Astrocyte (in vitro differentiated cells and primary cell): Measurements from ENCODE around the gene KLHDC9. TPM values are rescaled to one million over a fixed set of nuclear protein-coding genes. Genes with fewer than 3 reads are reported as not detected.

ENCODE experiments used
- DNase-seq: peaks from one replicate; pipeline ENCODE4 v3.0.0-alpha.2; 2010; ENCODE audit warnings: low read depth
- FAIRE-seq: peaks from 2 replicates; lab custom pipeline; 2011; peaks lifted over from hg19 to GRCh38; lab: Jason Lieb, UNC
- H2AFZ ChIP-seq: 2 replicates; pipeline ENCODE4 v1.6.0; 2012; ENCODE audit warnings: low read depth, low read length, inconsistent platforms
- H3K27ac ChIP-seq: 2 replicates; pipeline ENCODE4 v1.5.1; 2011; ENCODE audit warnings: low read depth, low read length, inconsistent platforms
- H3K27me3 ChIP-seq: 2 replicates; pipeline ENCODE4 v1.6.0; 2011; ENCODE audit warnings: low read length, inconsistent platforms; ENCODE audit not compliant: insufficient read depth
- H3K36me3 ChIP-seq: 2 replicates; pipeline ENCODE4 v1.5.1; 2011; ENCODE audit warnings: low read length, inconsistent platforms; ENCODE audit not compliant: insufficient read depth
- H3K4me1 ChIP-seq: 2 replicates; pipeline ENCODE4 v1.5.1; 2011; ENCODE audit warnings: low read length, inconsistent platforms; ENCODE audit not compliant: insufficient read depth
- H3K4me2 ChIP-seq: 2 replicates; pipeline ENCODE4 v1.6.0; 2012; ENCODE audit warnings: low read length, inconsistent platforms
- H3K4me3 ChIP-seq: 2 replicates; pipeline ENCODE4 v1.5.1; 2011; ENCODE audit warnings: low read depth, mild to moderate bottlenecking, low read length, inconsistent platforms; ENCODE audit not compliant: insufficient read depth
- H3K79me2 ChIP-seq: 2 replicates; pipeline ENCODE4 v1.6.0; 2012; ENCODE audit warnings: mild to moderate bottlenecking, low read length, inconsistent platforms; ENCODE audit not compliant: insufficient read depth
- H3K9ac ChIP-seq: 2 replicates; pipeline ENCODE4 v1.6.0; 2012; ENCODE audit warnings: mild to moderate bottlenecking, low read length, inconsistent platforms
- H3K9me3 ChIP-seq: 2 replicates; pipeline ENCODE4 v1.5.1; 2012; ENCODE audit warnings: low read depth, mild to moderate bottlenecking, low read length, inconsistent platforms; ENCODE audit not compliant: insufficient read depth
- H4K20me1 ChIP-seq: 2 replicates; pipeline ENCODE4 v1.6.0; 2012; ENCODE audit warnings: low read length, inconsistent platforms; ENCODE audit not compliant: insufficient read depth
- H3K27ac Mint-ChIP-seq: one replicate; pipeline ENCODE4 v1.8.0; 2021; ENCODE audit warnings: mild to moderate bottlenecking, mixed read lengths; ENCODE audit not compliant: unreplicated experiment
- H3K27me3 Mint-ChIP-seq: one replicate; pipeline ENCODE4 v1.8.0; 2021; ENCODE audit warnings: low read depth, mixed read lengths; ENCODE audit not compliant: unreplicated experiment
- H3K36me3 Mint-ChIP-seq: one replicate; pipeline ENCODE4 v1.8.0; 2021; ENCODE audit warnings: low read depth, mixed read lengths; ENCODE audit not compliant: unreplicated experiment
- H3K4me1 Mint-ChIP-seq: one replicate; pipeline ENCODE4 v1.8.0; 2021; ENCODE audit warnings: low read depth, mixed read lengths; ENCODE audit not compliant: unreplicated experiment
- H3K4me3 Mint-ChIP-seq: one replicate; pipeline ENCODE4 v1.8.0; 2021; ENCODE audit warnings: mild to moderate bottlenecking, moderate library complexity, mixed read lengths; ENCODE audit not compliant: unreplicated experiment
- H3K9me3 Mint-ChIP-seq: one replicate; pipeline ENCODE4 v1.8.0; 2021; ENCODE audit warnings: mild to moderate bottlenecking, mixed read lengths; ENCODE audit not compliant: unreplicated experiment
- EZH2 ChIP-seq: IDR thresholded peaks from 2 replicates; pipeline ENCODE4 v1.6.1; 2012; ENCODE audit warnings: mild to moderate bottlenecking, low read length, inconsistent platforms; ENCODE audit not compliant: insufficient read depth
- total RNA-seq: library from RNA; stranded (reverse); gene quantifications from 2 replicates; pipeline ENCODE4 v1.2.1, GENCODE V29; 2021
- TF ChIP-seq, protein P1 (sequence below): IDR thresholded peaks from 2 replicates; pipeline ENCODE4 v1.5.1; 2011; ENCODE audit warnings: low read depth, mild to moderate bottlenecking, inconsistent platforms, low read length, moderate library complexity; ENCODE audit not compliant: insufficient read depth

The KLHDC9 gene
- total RNA-seq, 1 donor from 2014 or later: 1.5 TPM

DNA sequence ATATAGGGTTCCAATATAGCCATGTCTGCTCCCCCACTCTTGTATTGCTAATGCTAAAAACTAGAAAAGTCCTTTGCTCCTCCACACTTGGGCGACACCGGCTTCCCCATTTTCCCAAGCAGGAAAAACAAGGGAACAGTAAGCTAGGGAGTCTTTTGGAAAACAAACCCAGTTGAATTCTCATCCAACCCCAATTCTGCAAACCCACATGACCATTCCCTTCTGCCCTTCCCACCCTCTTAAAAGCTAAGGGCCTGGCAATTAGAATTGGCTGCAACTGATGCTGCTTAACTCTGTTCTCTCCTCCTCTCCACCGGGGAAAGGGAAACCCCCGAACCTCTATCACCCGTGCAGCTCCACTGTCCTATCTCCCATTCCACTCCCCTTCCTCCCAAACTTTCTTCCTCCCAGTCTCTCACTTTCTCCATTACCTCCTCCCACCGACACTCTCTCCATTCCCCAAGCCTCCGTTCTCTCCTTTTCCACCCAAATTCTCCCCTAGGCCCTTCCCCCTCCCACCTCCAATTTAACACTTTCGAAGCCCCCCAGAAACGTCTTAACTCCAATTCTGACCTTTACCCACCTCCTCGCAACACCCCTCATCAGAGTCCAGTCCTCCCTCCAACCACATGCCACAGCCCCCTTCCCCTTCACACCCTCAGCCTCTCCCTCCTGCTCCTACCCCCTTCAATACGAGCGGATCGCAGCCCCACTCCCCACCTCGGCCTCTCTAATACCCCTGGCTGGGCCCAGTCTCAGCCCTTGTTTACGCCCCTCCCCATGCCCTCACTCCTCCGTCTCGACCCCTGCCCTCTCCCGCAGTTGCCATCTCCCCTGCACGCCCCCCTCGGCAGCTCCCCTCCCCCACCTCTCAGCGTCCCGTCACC, 33.6 kb downstream of the KLHDC9 start:
- Histone ChIP-seq H3K4me1 (peaks cover 5% of the 10 kb centered on the region), H3K27me3 (no peaks in the 10 kb centered on the region), H3K4me3 (peak overlapping the region; percentile 93), H3K9me3 (no peaks in the 10 kb centered on the region), H3K36me3 (peaks cover 23% of the 10 kb centered on the region), H3K4me2 (peak overlapping the region; percentile 100), H4K20me1 (peaks cover 52% of the 10 kb centered on the region), H3K27ac (peak overlapping the region; percentile 91), H3K9ac (peak overlapping the region; percentile 94), H3K79me2 (peaks cover 76% of the 10 kb centered on the region), H2AFZ (peak overlapping the region; percentile 56)
- FAIRE-seq (no peak), DNase-seq (peak; percentile 25)
- Mint-ChIP-seq H3K27me3 (no peaks in the 10 kb centered on the region), H3K4me1 (peaks cover 25% of the 10 kb centered on the region), H3K27ac (peak overlapping the region; percentile 77), H3K9me3 (no peaks in the 10 kb centered on the region), H3K36me3 (peaks cover 21% of the 10 kb centered on the region), H3K4me3 (no peak overlapping the region)
- TF ChIP-seq, protein P1, sequence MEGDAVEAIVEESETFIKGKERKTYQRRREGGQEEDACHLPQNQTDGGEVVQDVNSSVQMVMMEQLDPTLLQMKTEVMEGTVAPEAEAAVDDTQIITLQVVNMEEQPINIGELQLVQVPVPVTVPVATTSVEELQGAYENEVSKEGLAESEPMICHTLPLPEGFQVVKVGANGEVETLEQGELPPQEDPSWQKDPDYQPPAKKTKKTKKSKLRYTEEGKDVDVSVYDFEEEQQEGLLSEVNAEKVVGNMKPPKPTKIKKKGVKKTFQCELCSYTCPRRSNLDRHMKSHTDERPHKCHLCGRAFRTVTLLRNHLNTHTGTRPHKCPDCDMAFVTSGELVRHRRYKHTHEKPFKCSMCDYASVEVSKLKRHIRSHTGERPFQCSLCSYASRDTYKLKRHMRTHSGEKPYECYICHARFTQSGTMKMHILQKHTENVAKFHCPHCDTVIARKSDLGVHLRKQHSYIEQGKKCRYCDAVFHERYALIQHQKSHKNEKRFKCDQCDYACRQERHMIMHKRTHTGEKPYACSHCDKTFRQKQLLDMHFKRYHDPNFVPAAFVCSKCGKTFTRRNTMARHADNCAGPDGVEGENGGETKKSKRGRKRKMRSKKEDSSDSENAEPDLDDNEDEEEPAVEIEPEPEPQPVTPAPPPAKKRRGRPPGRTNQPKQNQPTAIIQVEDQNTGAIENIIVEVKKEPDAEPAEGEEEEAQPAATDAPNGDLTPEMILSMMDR: no peak
- TF ChIP-seq EZH2: no peak

DNA sequence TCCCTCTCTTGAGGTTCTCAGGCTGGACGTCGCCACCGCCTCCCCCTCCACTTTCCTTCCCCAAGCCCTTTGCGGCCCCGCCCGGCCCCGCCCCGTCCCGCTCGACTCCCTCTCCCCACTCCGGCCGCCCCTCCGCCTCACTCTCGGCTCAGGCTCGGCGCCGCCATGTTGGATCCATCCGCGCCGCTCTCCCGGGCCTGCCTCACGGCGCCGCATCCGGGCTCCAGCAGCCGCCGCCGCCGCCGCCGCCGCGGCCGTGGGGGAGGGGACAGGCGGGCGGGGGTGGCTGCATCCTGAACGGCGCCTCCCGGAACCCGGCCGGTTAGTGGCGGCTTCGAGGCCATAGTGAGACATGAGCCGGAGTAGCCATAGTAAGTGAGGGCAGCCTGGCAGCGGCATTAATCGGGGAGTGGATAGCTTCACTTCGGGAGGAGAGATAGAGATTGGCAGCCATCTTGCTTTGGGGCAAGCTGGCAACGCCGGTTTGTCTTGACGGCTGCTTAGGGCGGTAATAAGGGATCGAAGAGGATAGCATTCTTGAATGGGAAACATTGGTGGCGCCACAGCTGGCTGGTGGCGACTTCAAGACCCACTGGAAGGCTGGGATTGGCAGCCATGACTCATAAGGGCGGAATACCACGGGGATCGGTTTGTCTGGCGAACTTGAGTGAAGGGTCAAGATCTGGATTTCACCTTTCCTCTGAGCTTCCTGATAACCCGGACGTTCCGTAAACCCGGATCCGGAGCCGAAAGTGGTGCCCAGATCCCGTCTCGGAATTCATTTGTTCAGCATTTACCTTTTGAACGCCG, 34.5 kb downstream of the KLHDC9 start, which contains the start of gene DEDD:
Gene DEDD (minus strand): TSS at position 258 of the 810 bp plus-strand sequence. CDS start 8,205 bp downstream, outside the sequence.
- Histone ChIP-seq H2AFZ (peak within 1 kb of the TSS; percentile 88), H3K36me3 (peaks cover 16% of the 10 kb centered on the region), H3K79me2 (peaks cover 67% of the 10 kb centered on the region), H3K27ac (peak within 1 kb of the TSS; percentile 91), H3K27me3 (no peaks in the 10 kb centered on the region), H4K20me1 (peaks cover 44% of the 10 kb centered on the region), H3K4me2 (peak within 1 kb of the TSS; percentile 100), H3K9me3 (no peaks in the 10 kb centered on the region), H3K4me1 (peaks cover 5% of the 10 kb centered on the region), H3K9ac (peak within 1 kb of the TSS; percentile 94), H3K4me3 (peak within 1 kb of the TSS; percentile 93)
- peak within 1 kb of the TSS; percentile 77 for H3K27ac Mint-ChIP-seq
- no peaks in the 10 kb centered on the region for H3K27me3 Mint-ChIP-seq
- FAIRE-seq (no peak), DNase-seq (peak; percentile 93)
- no peaks in the 10 kb centered on the region for H3K9me3 Mint-ChIP-seq
- peaks cover 19% of the 10 kb centered on the region for H3K4me1 Mint-ChIP-seq
- no peak within 1 kb of the TSS for H3K4me3 Mint-ChIP-seq
- H3K36me3 Mint-ChIP-seq: peaks cover 15% of the 10 kb centered on the region
- TF ChIP-seq, protein P1: no peak
- TF ChIP-seq EZH2: no peak
